OCI-LY3 (cell line): ENCODE measurements around the gene OR11G2.

Experiments
- H2AFZ ChIP-seq: fragments of 200-600, 300-600 bp; shearing (Covaris generic); 2 replicates; pipeline ENCODE4 v1.6.0; 2014; ENCODE audit warnings: antibody characterized with exemption, low read depth, low read length
- H3K27ac ChIP-seq: fragments of 200-600, 300-600 bp; sonication (generic); 2 replicates; pipeline ENCODE4 v1.5.1; 2014; ENCODE audit warnings: mild to moderate bottlenecking, low read length, moderate library complexity, mixed read lengths
- H3K27me3 ChIP-seq: fragments of 200-600, 300-600 bp; sonication (generic); 2 replicates; pipeline ENCODE4 v1.6.1; 2014; ENCODE audit warnings: low read depth, low read length, mixed read lengths
- H3K36me3 ChIP-seq: fragments of 200-600, 300-600 bp; sonication (generic); replicated peaks from 2 replicates; pipeline ENCODE3; 2014; ENCODE audit warnings: low read depth, low read length, mixed read lengths
- H3K4me1 ChIP-seq: fragments of 300-600, 200-600 bp; sonication (generic); 2 replicates; pipeline ENCODE4 v1.6.1; 2014; ENCODE audit warnings: low read length, mixed read lengths
- H3K4me2 ChIP-seq: fragments of 200-600, 300-600 bp; sonication (generic); 2 replicates; pipeline ENCODE4 v1.6.1; 2014; ENCODE audit warnings: low read length, mixed read lengths
- H3K4me3 ChIP-seq: fragments of 300-600, 200-600 bp; sonication (generic); 2 replicates; pipeline ENCODE4 v1.5.1; 2014; ENCODE audit warnings: antibody characterized with exemption, mild to moderate bottlenecking, low read length, moderate library complexity
- H3K79me2 ChIP-seq: fragments of 300-600, 200-600 bp; shearing (Covaris generic); 2 replicates; pipeline ENCODE4 v1.6.1; 2014; ENCODE audit warnings: mild to moderate bottlenecking, low read length, mixed read lengths
- H3K9ac ChIP-seq: fragments of 300-600, 200-600 bp; shearing (Covaris generic); 2 replicates; pipeline ENCODE4 v1.6.0; 2014; ENCODE audit warnings: mild to moderate bottlenecking, low read length, moderate library complexity
- H3K9me3 ChIP-seq: fragments of 200-600, 300-600 bp; shearing (Covaris generic); 2 replicates; pipeline ENCODE4 v1.6.1; 2014; ENCODE audit warnings: low read length, mixed read lengths; ENCODE audit not compliant: insufficient read depth
- H4K20me1 ChIP-seq: fragments of 200-600, 300-600 bp; sonication (generic); 2 replicates; pipeline ENCODE4 v1.6.1; 2016; ENCODE audit warnings: low read length, mixed read lengths; ENCODE audit not compliant: insufficient read depth
- CTCF ChIP-seq: fragments of 200-600, 300-600 bp; sonication (generic); IDR thresholded peaks from 2 replicates; pipeline ENCODE4 v1.5.1; 2014; ENCODE audit warnings: antibody characterized with exemption, low read length, low read depth
- EZH2phosphoT487 ChIP-seq: fragments of 200-600 bp; shearing (Covaris generic); IDR thresholded peaks from 2 replicates; pipeline ENCODE4 v1.6.1; 2018; ENCODE audit warnings: antibody characterized with exemption, mixed run types, low read depth

The OR11G2 gene

GRCh38 chr14:20190596-20190995 is at the start of gene OR11G2:
TSS of gene OR11G2 (plus strand) at chr14:20190896. CDS start at chr14:20197438, 6,542 bp downstream.
- Histone ChIP-seq H2AFZ (no peak within 1 kb of the TSS), H3K79me2 (no peaks in the 10 kb centered on the region), H3K4me2 (no peak within 1 kb of the TSS), H3K4me1 (peaks cover 13% of the 10 kb centered on the region), H3K4me3 (no peak within 1 kb of the TSS), H3K9ac (no peak within 1 kb of the TSS), H3K27me3 (peaks cover 16% of the 10 kb centered on the region), H4K20me1 (no peaks in the 10 kb centered on the region), H3K36me3 (no peaks in the 10 kb centered on the region), H3K27ac (no peak within 1 kb of the TSS), H3K9me3 (no peaks in the 10 kb centered on the region)
- TF ChIP-seq CTCF (no peak), EZH2phosphoT487 (no peak)

- no peaks in the 10 kb centered on the region for H3K9me3 ChIP-seq
- no peak for TF ChIP-seq EZH2phosphoT487
- no peak for TF ChIP-seq CTCF
Measured at GRCh38 chr14:20143911-20144310, 46.8 kb upstream of the OR11G2 start.

GRCh38 chr14:20144820-20145219 is 45.9 kb upstream of the OR11G2 start:
- Histone ChIP-seq H3K27me3 (no peaks in the 10 kb centered on the region), H3K79me2 (no peaks in the 10 kb centered on the region), H3K27ac (no peak overlapping the region), H2AFZ (no peak overlapping the region), H3K4me3 (no peak overlapping the region), H3K36me3 (no peaks in the 10 kb centered on the region), H3K4me1 (no peaks in the 10 kb centered on the region), H3K9ac (no peak overlapping the region), H3K4me2 (no peak overlapping the region), H3K9me3 (0 out of 2 replicates have a peak, but pooled peaks cover 3% of the 10 kb centered on the region), H4K20me1 (no peaks in the 10 kb centered on the region)
- TF ChIP-seq CTCF (no peak), EZH2phosphoT487 (no peak)

More at GRCh38 chr14:20143911-20144310, 46.8 kb upstream of the OR11G2 start:
- H3K9ac ChIP-seq, result no peak overlapping the region
- H3K27me3 ChIP-seq, result no peaks in the 10 kb centered on the region
- H3K4me3 ChIP-seq, result no peak overlapping the region
- no peak overlapping the region for H3K27ac ChIP-seq
- no peak overlapping the region for H2AFZ ChIP-seq
- H4K20me1 ChIP-seq, result no peaks in the 10 kb centered on the region
- no peaks in the 10 kb centered on the region for H3K79me2 ChIP-seq
- H3K4me1 ChIP-seq, result no peaks in the 10 kb centered on the region
- H3K4me2 ChIP-seq, result no peak overlapping the region
- H3K36me3 ChIP-seq, result no peaks in the 10 kb centered on the region

- no peak overlapping the region for H3K27ac ChIP-seq
- peaks cover 6% of the 10 kb centered on the region; the same call in 1 of the 2 replicates for H3K9me3 ChIP-seq
- no peak overlapping the region for H3K9ac ChIP-seq
- no peaks in the 10 kb centered on the region for H3K79me2 ChIP-seq
- no peak overlapping the region for H3K4me3 ChIP-seq
- H4K20me1 ChIP-seq, result no peaks in the 10 kb centered on the region
- no peaks in the 10 kb centered on the region for H3K4me1 ChIP-seq
- no peak overlapping the region for H2AFZ ChIP-seq
- TF ChIP-seq CTCF (no peak), EZH2phosphoT487 (no peak)
- no peaks in the 10 kb centered on the region for H3K36me3 ChIP-seq
- no peaks in the 10 kb centered on the region for H3K27me3 ChIP-seq
- no peak overlapping the region for H3K4me2 ChIP-seq
Measured at GRCh38 chr14:20164462-20164861, 26.2 kb upstream of the OR11G2 start.
